AG08396 (cell line): ENCODE measurements around the gene ADAM15.

Experiments used
- DNase-seq: peaks from one replicate; pipeline ENCODE4 v3.0.0; 2012; ENCODE audit warnings: low spot score, mixed read lengths

Gene ADAM15

GRCh38 chr1:155030243-155030795, 20.8 kb upstream of the ADAM15 start:
- no peak for DNase-seq

GRCh38 chr1:155030899-155031298, 20.2 kb upstream of the ADAM15 start:
- no peak for DNase-seq

GRCh38 chr1:155032886-155033285, 18.2 kb upstream of the ADAM15 start:
- DNase-seq: no peak

- DNase-seq: no peak
Observed at GRCh38 chr1:155033524-155033923, 17.6 kb upstream of the ADAM15 start, which contains the start of the genes DCST1 and DCST2. DCST1 (plus strand) TSS chr1:155033824; CDS start chr1:155034037, 213 bp downstream. DCST2 (minus strand) TSS chr1:155033781; CDS start chr1:155033701, 80 bp downstream.

GRCh38 chr1:155034318-155035208, 16.6 kb upstream of the ADAM15 start:
- no peak for DNase-seq

- DNase-seq: no peak
Observed at GRCh38 chr1:155035936-155036335, 15.2 kb upstream of the ADAM15 start.

GRCh38 chr1:155037043-155037442, 14.1 kb upstream of the ADAM15 start:
- no peak for DNase-seq

- no peak for DNase-seq
Observed at GRCh38 chr1:155037851-155038441, 13.2 kb upstream of the ADAM15 start.

GRCh38 chr1:155038602-155039307, 12.4 kb upstream of the ADAM15 start:
- no peak for DNase-seq

GRCh38 chr1:155039308-155039669, 11.8 kb upstream of the ADAM15 start:
- no peak for DNase-seq

- no peak for DNase-seq
Observed at GRCh38 chr1:155040358-155041093, 10.6 kb upstream of the ADAM15 start.

- no peak for DNase-seq
Observed at GRCh38 chr1:155042789-155043188, 8.3 kb upstream of the ADAM15 start.

- DNase-seq: no peak
Observed at GRCh38 chr1:155043301-155043702, 7.8 kb upstream of the ADAM15 start.

- no peak for DNase-seq
Observed at GRCh38 chr1:155043793-155044192, 7.3 kb upstream of the ADAM15 start.

GRCh38 chr1:155044365-155044764, 6.8 kb upstream of the ADAM15 start:
- DNase-seq: no peak

GRCh38 chr1:155044812-155045657, 6.1 kb upstream of the ADAM15 start:
- DNase-seq: peak; percentile 91

GRCh38 chr1:155048449-155049334, 2.4 kb upstream of the ADAM15 start:
- no peak for DNase-seq

- DNase-seq: peak; percentile 75
Observed at GRCh38 chr1:155049651-155050559, 1.2 kb upstream of the ADAM15 start.

GRCh38 chr1:155051342-155051776, 243 bp downstream of the ADAM15 start:
- peak; percentile 34 for DNase-seq
